ENCODE measurements around the gene GRAMD4.
"Not testable (repeated sequence)": the region's sequence is repeated elsewhere in the genome, so short reads cannot be mapped to it uniquely, and the experiment has no call there.

The GRAMD4 gene

GRCh38 chr22:46638601-46639431, 18.6 kb downstream of the GRAMD4 start:
- H3K27me3 ChIP-seq (ENCODE audit: low read depth) = no peaks in the 10 kb centered on the region
- no peaks in the 10 kb centered on the region for H3K9me3 ChIP-seq
- H3K36me3 ChIP-seq (replicated peaks) = no peaks in the 10 kb centered on the region
- H3K4me3 ChIP-seq = no peak overlapping the region
- in situ Hi-C loops (cut with MboI; ENCODE audit: low sequenced_read_pairs) = no loop called here
- DNase-seq (ENCODE audit: low spot score in 2 of 2) = no peak
- H3K4me1 ChIP-seq = no peaks in the 10 kb centered on the region

DNA sequence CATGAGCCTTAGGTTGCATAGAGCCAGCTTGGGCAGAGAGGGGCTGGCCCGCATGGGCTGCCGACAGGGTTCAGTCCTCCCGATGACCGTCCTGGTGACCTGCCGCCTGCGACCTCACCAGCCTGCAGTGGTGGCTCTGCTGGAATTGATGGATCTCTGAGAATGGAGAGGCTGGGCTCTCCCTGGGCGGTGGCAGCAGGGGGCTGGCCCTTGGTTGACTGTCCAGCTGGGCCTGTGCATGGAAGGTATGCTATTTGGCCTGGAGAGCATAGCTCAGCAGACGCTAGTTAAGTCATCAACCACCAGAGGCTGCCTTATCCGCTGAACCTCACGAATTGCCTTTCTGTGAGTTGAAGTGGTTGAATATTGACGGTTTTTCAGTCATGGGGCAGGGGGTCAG, 19.7 kb downstream of the GRAMD4 start:
- Histone ChIP-seq H3K9me3 (no peaks in the 10 kb centered on the region), H3K36me3 (replicated peaks) (no peaks in the 10 kb centered on the region), H3K27me3 (ENCODE audit: low read depth) (no peaks in the 10 kb centered on the region), H3K4me3 (no peak overlapping the region), H3K4me1 (no peaks in the 10 kb centered on the region)
- in situ Hi-C loops (cut with MboI; ENCODE audit: low sequenced_read_pairs) = no loop called here
- DNase-seq (ENCODE audit: low spot score in 2 of 2) = no peak

- Histone ChIP-seq H3K9me3 (no peaks in the 10 kb centered on the region), H3K4me3 (no peak overlapping the region), H3K4me1 (no peaks in the 10 kb centered on the region), H3K36me3 (replicated peaks) (no peaks in the 10 kb centered on the region), H3K27me3 (ENCODE audit: low read depth) (no peaks in the 10 kb centered on the region)
- no peak for DNase-seq (ENCODE audit: low spot score in 2 of 2)
- in situ Hi-C loops (cut with MboI; ENCODE audit: low sequenced_read_pairs) = no loop called here
Observed at GRCh38 chr22:46640293-46641055, 20.3 kb downstream of the GRAMD4 start.

DNA sequence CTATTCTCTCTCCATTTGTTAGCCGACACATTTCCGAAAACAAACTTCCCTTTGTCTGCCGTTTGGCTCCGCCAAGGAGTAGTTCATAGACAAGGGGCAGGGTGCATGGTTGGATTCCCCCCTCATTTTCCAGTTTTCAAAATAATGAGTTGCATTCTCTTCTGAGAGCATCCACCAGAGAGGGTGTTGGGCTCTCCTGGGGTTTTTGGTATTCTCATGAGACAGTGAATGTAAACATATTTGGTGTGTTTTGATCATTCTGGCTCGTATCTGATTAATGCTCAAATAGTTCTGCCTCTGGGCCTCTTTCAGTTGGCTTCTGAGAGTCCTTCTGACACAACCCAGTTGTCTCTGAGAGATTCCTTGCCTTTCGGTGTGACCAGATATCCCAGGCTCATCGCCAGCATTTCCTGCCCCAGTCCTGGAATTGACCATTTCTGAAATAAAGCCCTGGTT, 21.7 kb downstream of the GRAMD4 start:
- in situ Hi-C loops (cut with MboI; ENCODE audit: low sequenced_read_pairs) = no loop called here
- no peak for DNase-seq (ENCODE audit: low spot score in 2 of 2)
- Histone ChIP-seq H3K4me1 (no peaks in the 10 kb centered on the region), H3K9me3 (no peaks in the 10 kb centered on the region), H3K36me3 (replicated peaks) (no peaks in the 10 kb centered on the region), H3K27me3 (ENCODE audit: low read depth) (no peaks in the 10 kb centered on the region), H3K4me3 (no peak overlapping the region)

DNA sequence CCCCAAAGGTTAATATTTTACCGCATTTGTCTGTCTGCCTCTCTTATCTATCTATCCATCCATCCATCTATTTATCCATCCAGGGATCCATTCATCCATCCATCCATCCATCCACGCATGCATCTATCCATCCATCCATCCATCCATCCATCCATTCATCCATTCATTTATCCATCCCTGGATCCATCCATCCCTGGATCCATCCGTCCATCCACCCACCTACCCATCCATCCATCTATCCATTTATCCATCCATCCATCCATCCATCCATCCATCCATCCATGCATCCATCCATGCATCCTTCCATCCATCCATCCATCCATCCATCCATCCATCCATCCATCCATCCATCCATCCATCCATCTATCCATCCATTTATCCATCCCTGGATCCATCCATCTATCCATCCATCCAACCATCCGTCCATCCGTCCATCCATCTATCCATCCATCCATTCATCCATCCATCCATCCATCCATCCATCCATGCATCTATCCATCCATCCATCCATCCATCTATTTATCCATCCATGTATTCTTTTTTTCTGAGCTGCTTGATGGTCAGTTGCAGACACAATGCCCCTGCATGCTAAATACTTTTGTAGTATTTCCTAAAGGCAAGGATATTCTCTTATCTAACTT, 22.8 kb downstream of the GRAMD4 start:
- in situ Hi-C loops (cut with MboI; ENCODE audit: low sequenced_read_pairs); H3K9me3 ChIP-seq; H3K4me3 ChIP-seq; H3K36me3 ChIP-seq (replicated peaks); DNase-seq (ENCODE audit: low spot score in 2 of 2); H3K4me1 ChIP-seq; H3K27me3 ChIP-seq (ENCODE audit: low read depth): not testable (repeated sequence)

DNA sequence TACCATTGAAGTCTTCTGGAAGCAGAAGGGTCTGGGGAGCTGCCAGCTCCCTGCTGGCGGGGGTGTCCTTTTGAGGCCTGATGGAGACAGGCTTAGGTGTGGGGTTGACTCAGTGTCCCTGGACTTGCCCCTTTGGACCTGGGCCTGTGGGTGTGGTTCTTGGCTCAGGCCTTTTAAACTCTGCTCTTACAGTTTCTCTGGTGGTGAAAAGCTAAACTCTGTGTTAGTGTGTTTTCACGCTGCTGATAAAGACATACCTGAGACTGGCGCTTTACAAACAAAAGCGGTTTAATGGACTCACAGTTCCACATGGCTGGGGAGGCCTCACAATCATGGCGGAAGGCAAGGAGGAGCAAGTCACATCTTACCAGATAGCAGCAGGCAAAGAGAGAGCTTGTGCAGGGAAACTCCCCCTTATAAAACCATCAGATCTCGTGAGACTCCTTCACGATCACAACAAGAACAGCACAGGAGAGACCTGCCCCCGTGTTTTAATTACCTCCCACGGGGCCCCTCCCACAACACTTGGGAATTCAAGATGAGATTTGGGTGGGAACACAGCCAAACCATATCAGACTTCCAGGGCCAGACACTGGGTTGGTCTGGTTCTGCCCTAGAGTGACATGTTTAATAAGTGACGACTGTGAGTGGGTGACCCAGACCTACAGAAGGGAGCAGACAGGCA, 26.5 kb downstream of the GRAMD4 start:
- H3K27me3 ChIP-seq (ENCODE audit: low read depth) = no peaks in the 10 kb centered on the region
- in situ Hi-C loops (cut with MboI; ENCODE audit: low sequenced_read_pairs) = no loop called here

GRCh38 chr22:46648225-46648820, 28.1 kb downstream of the GRAMD4 start:
- H3K4me3 ChIP-seq; H3K27me3 ChIP-seq (ENCODE audit: low read depth); H3K4me1 ChIP-seq; in situ Hi-C loops (cut with MboI; ENCODE audit: low sequenced_read_pairs); H3K9me3 ChIP-seq; DNase-seq (ENCODE audit: low spot score in 2 of 2); H3K36me3 ChIP-seq (replicated peaks): not testable (repeated sequence)

More for the DNA sequence above, 26.5 kb downstream of the GRAMD4 start:
- Histone ChIP-seq H3K4me3 (no peak overlapping the region), H3K9me3 (no peaks in the 10 kb centered on the region), H3K36me3 (replicated peaks) (no peaks in the 10 kb centered on the region), H3K4me1 (no peaks in the 10 kb centered on the region)
- no peak for DNase-seq (ENCODE audit: low spot score in 2 of 2)

- H3K9me3 ChIP-seq = no peaks in the 10 kb centered on the region
- DNase-seq (ENCODE audit: low spot score in 2 of 2) = no peak
- H3K36me3 ChIP-seq (replicated peaks) = no peaks in the 10 kb centered on the region
- no peaks in the 10 kb centered on the region for H3K4me1 ChIP-seq
- in situ Hi-C loops (cut with MboI; ENCODE audit: low sequenced_read_pairs) = no loop called here
- no peak overlapping the region for H3K4me3 ChIP-seq
- H3K27me3 ChIP-seq (ENCODE audit: low read depth) = no peaks in the 10 kb centered on the region
Observed at GRCh38 chr22:46649141-46650077, 29.2 kb downstream of the GRAMD4 start.

GRCh38 chr22:46650078-46650810, 30.1 kb downstream of the GRAMD4 start:
- in situ Hi-C loops (cut with MboI; ENCODE audit: low sequenced_read_pairs) = no loop called here

DNA sequence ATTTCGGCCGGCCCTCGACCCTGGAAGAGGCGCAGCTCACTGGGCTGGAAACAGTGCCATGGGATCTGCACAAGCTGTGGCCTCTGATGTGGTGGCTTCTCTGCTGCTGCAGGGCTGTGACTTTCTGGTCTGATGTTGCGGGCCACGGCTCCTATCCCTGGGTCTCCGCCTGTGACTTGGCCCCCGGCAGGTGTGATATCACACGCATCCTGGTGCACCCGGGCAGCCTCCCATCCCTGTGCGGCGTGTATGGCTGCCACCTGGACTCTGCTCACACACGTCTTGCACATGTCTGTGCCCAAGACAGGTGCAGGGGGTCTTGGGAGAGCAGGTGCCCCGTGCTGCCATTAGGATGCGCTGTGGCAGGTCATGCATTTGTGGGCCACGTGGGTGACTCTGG, 31.1 kb downstream of the GRAMD4 start:
- H3K4me3 ChIP-seq = no peak overlapping the region
- H3K27me3 ChIP-seq (ENCODE audit: low read depth) = no peaks in the 10 kb centered on the region
- in situ Hi-C loops (cut with MboI; ENCODE audit: low sequenced_read_pairs) = no loop called here
- no peaks in the 10 kb centered on the region for H3K9me3 ChIP-seq
- no peaks in the 10 kb centered on the region for H3K4me1 ChIP-seq
- no peak for DNase-seq (ENCODE audit: low spot score in 2 of 2)
- no peaks in the 10 kb centered on the region for H3K36me3 ChIP-seq (replicated peaks)

More at GRCh38 chr22:46650078-46650810, 30.1 kb downstream of the GRAMD4 start:
- DNase-seq (ENCODE audit: low spot score in 2 of 2) = no peak
- Histone ChIP-seq H3K9me3 (no peaks in the 10 kb centered on the region), H3K27me3 (ENCODE audit: low read depth) (no peaks in the 10 kb centered on the region), H3K4me1 (no peaks in the 10 kb centered on the region), H3K36me3 (replicated peaks) (no peaks in the 10 kb centered on the region), H3K4me3 (no peak overlapping the region)

GRCh38 chr22:46652081-46652846, 32.1 kb downstream of the GRAMD4 start:
- in situ Hi-C loops (cut with MboI; ENCODE audit: low sequenced_read_pairs) = no loop called here
- Histone ChIP-seq H3K9me3 (no peaks in the 10 kb centered on the region), H3K4me1 (no peaks in the 10 kb centered on the region), H3K4me3 (no peak overlapping the region), H3K27me3 (ENCODE audit: low read depth) (no peaks in the 10 kb centered on the region), H3K36me3 (replicated peaks) (no peaks in the 10 kb centered on the region)
- no peak for DNase-seq (ENCODE audit: low spot score in 2 of 2)
